Upper lobe of right lung (tissue), 1 donor: ENCODE results near the gene HHIPL1. TPM values are rescaled to one million over a fixed set of nuclear protein-coding genes. Genes with fewer than 3 reads are reported as not detected.

ENCODE experiments used
- ATAC-seq: fragments of 200-7000 bp; cut with Tn5 transposase; one replicate; pipeline ENCODE4 v1.9.1; 2020; ENCODE audit warnings: mild to moderate bottlenecking, moderate library complexity
- DNase-seq: peaks from one replicate; pipeline ENCODE4 v3.0.0-alpha.2; 2020
- H3K27ac ChIP-seq: fragments of 200-600 bp; one replicate; pipeline ENCODE4 v1.8.0; 2022
- H3K27me3 ChIP-seq: fragments of 200-600 bp; one replicate; pipeline ENCODE4 v1.8.0; 2022; ENCODE audit warnings: mild to moderate bottlenecking
- H3K36me3 ChIP-seq: fragments of 200-600 bp; one replicate; pipeline ENCODE4 v1.8.0; 2022
- H3K4me1 ChIP-seq: fragments of 200-600 bp; one replicate; pipeline ENCODE4 v1.8.0; 2022
- H3K4me3 ChIP-seq: fragments of 200-600 bp; one replicate; pipeline ENCODE4 v1.8.0; 2022; ENCODE audit warnings: mild to moderate bottlenecking
- H3K9me3 ChIP-seq: fragments of 200-600 bp; one replicate; pipeline ENCODE4 v1.8.0; 2022
- CTCF ChIP-seq: fragments of 200-600 bp; IDR thresholded peaks from one replicate; pipeline ENCODE4 v1.8.0; 2022; ENCODE audit warnings: antibody characterized with exemption
- intact Hi-C: fragments of 100-400 bp; cut with DNase I; formaldehyde crosslinking; loops from one replicate; pipeline ENCODE4 v1.11.0; 2022
- total RNA-seq: library from RNA; stranded (reverse); fragmentation: NEBNext Ultra II Directional; extraction: Animal tissue kit (Norgen Biotek cat#: 25700); gene quantifications from one replicate; pipeline ENCODE4 v1.2.1, GENCODE V29; 2021
- donor health status: DM: no; HTN: yes; CAD: no; lungs with severe emphysema.

The HHIPL1 gene
- total RNA-seq, 1 donor from 2014 or later: 1.6 TPM

- intact Hi-C loops: no loop called here
- Histone ChIP-seq H3K9me3 (no peaks in the 10 kb centered on the region), H3K27me3 (no peaks in the 10 kb centered on the region), H3K4me3 (no peak overlapping the region), H3K36me3 (no peaks in the 10 kb centered on the region), H3K27ac (no peak overlapping the region), H3K4me1 (peaks cover 59% of the 10 kb centered on the region)
- no peak for TF ChIP-seq CTCF
- DNase-seq: no peak
- ATAC-seq: no peak
Measured at GRCh38 chr14:99598774-99599173, 46.2 kb upstream of the HHIPL1 start.

- intact Hi-C loops: no loop called here
- Histone ChIP-seq H3K9me3 (no peaks in the 10 kb centered on the region), H3K4me1 (peaks cover 55% of the 10 kb centered on the region), H3K27me3 (no peaks in the 10 kb centered on the region), H3K27ac (no peak overlapping the region), H3K36me3 (no peaks in the 10 kb centered on the region), H3K4me3 (no peak overlapping the region)
- ATAC-seq: no peak
- DNase-seq: no peak
- TF ChIP-seq CTCF: no peak
Measured at GRCh38 chr14:99599393-99599792, 45.5 kb upstream of the HHIPL1 start.

- intact Hi-C loops: no loop called here
- TF ChIP-seq CTCF: no peak
- H3K9me3 ChIP-seq: no peaks in the 10 kb centered on the region
- H3K4me3 ChIP-seq: no peak overlapping the region
- H3K36me3 ChIP-seq: no peaks in the 10 kb centered on the region
- ATAC-seq (no peak), DNase-seq (no peak)
- no peaks in the 10 kb centered on the region for H3K27me3 ChIP-seq
- H3K27ac ChIP-seq: peak overlapping the region; percentile 74
- H3K4me1 ChIP-seq: peaks cover 49% of the 10 kb centered on the region
Measured at GRCh38 chr14:99600232-99600888, 44.6 kb upstream of the HHIPL1 start.

GRCh38 chr14:99601361-99601831 lies 43.5 kb upstream of the HHIPL1 start:
- TF ChIP-seq CTCF: no peak
- H3K36me3 ChIP-seq: no peaks in the 10 kb centered on the region
- H3K4me3 ChIP-seq: peak overlapping the region; percentile 58
- peak overlapping the region; percentile 74 for H3K27ac ChIP-seq
- no peaks in the 10 kb centered on the region for H3K9me3 ChIP-seq
- intact Hi-C loops: no loop called here
- DNase-seq (no peak), ATAC-seq (no peak)
- H3K4me1 ChIP-seq: peaks cover 47% of the 10 kb centered on the region
- H3K27me3 ChIP-seq: no peaks in the 10 kb centered on the region

- no peaks in the 10 kb centered on the region for H3K9me3 ChIP-seq
- H3K27me3 ChIP-seq: no peaks in the 10 kb centered on the region
- H3K4me3 ChIP-seq: peak overlapping the region; percentile 58
- peaks cover 39% of the 10 kb centered on the region for H3K4me1 ChIP-seq
- peak; percentile 9 for ATAC-seq
- no peak for TF ChIP-seq CTCF
- intact Hi-C loops: no loop called here
- H3K27ac ChIP-seq: peak overlapping the region; percentile 74
- peak; percentile 79 for DNase-seq
- no peaks in the 10 kb centered on the region for H3K36me3 ChIP-seq
Measured at GRCh38 chr14:99602054-99602787, 42.7 kb upstream of the HHIPL1 start.
